ENCODE data around the gene IL22RA2.
"Not testable (repeated sequence)": the region's sequence is repeated elsewhere in the genome, so short reads cannot be mapped to it uniquely, and the experiment has no call there.

The IL22RA2 gene

GRCh38 chr6:137126875-137127485 lies 46.5 kb downstream of the IL22RA2 start:
- DNase-seq (ENCODE audit: low read depth in 1 of 2, low spot score in 1 of 2): no peak

GRCh38 chr6:137123078-137123477 lies 50.4 kb downstream of the IL22RA2 start:
- no peak for DNase-seq (ENCODE audit: low read depth in 1 of 2, low spot score in 1 of 2)

- no peak for DNase-seq (ENCODE audit: low read depth in 1 of 2, low spot score in 1 of 2)
Observed at GRCh38 chr6:137122612-137123011, 50.8 kb downstream of the IL22RA2 start.

GRCh38 chr6:137121401-137121997 lies 51.9 kb downstream of the IL22RA2 start:
- no peak for DNase-seq (ENCODE audit: low read depth in 1 of 2, low spot score in 1 of 2)

- no peak for DNase-seq (ENCODE audit: low read depth in 1 of 2, low spot score in 1 of 2)
Observed at GRCh38 chr6:137120748-137121147, 52.7 kb downstream of the IL22RA2 start.

GRCh38 chr6:137119196-137120104 lies 54.0 kb downstream of the IL22RA2 start:
- DNase-seq (ENCODE audit: low read depth in 1 of 2, low spot score in 1 of 2): no peak

- no peak for DNase-seq (ENCODE audit: low read depth in 1 of 2, low spot score in 1 of 2)
Observed at GRCh38 chr6:137117581-137117980, 55.9 kb downstream of the IL22RA2 start.

GRCh38 chr6:137116807-137117206 lies 56.6 kb downstream of the IL22RA2 start:
- DNase-seq (ENCODE audit: low read depth in 1 of 2, low spot score in 1 of 2): no peak

GRCh38 chr6:137115658-137116057 lies 57.8 kb downstream of the IL22RA2 start:
- DNase-seq (ENCODE audit: low read depth in 1 of 2, low spot score in 1 of 2): no peak

- no peak for DNase-seq (ENCODE audit: low read depth in 1 of 2, low spot score in 1 of 2)
Observed at GRCh38 chr6:137112067-137112355, 61.4 kb downstream of the IL22RA2 start.

GRCh38 chr6:137111296-137112066 lies 62.0 kb downstream of the IL22RA2 start:
- DNase-seq (ENCODE audit: low read depth in 1 of 2, low spot score in 1 of 2): no peak

GRCh38 chr6:137107767-137108105 lies 65.7 kb downstream of the IL22RA2 start:
- DNase-seq (ENCODE audit: low read depth in 1 of 2, low spot score in 1 of 2): no peak

- not testable (repeated sequence) for DNase-seq (ENCODE audit: low read depth in 1 of 2, low spot score in 1 of 2)
Observed at GRCh38 chr6:137107047-137107766, 66.2 kb downstream of the IL22RA2 start.

GRCh38 chr6:137106183-137106582 lies 67.3 kb downstream of the IL22RA2 start:
- DNase-seq (ENCODE audit: low read depth in 1 of 2, low spot score in 1 of 2): no peak

GRCh38 chr6:137105375-137105774 lies 68.1 kb downstream of the IL22RA2 start:
- no peak for DNase-seq (ENCODE audit: low read depth in 1 of 2, low spot score in 1 of 2)

- no peak for DNase-seq (ENCODE audit: low read depth in 1 of 2, low spot score in 1 of 2)
Observed at GRCh38 chr6:137104926-137105325, 68.5 kb downstream of the IL22RA2 start.

GRCh38 chr6:137102851-137103492 lies 70.5 kb downstream of the IL22RA2 start:
- no peak for DNase-seq (ENCODE audit: low read depth in 1 of 2, low spot score in 1 of 2)

GRCh38 chr6:137102050-137102848 lies 71.2 kb downstream of the IL22RA2 start:
- DNase-seq (ENCODE audit: low read depth in 1 of 2, low spot score in 1 of 2): no peak

- DNase-seq (ENCODE audit: low read depth in 1 of 2, low spot score in 1 of 2): no peak
Observed at GRCh38 chr6:137099689-137100403, 73.6 kb downstream of the IL22RA2 start.

All from activated CD4-positive, alpha-beta T cell treated with anti-CD3 and anti-CD28 coated beads, Interleukin-2, amount 50 U/mL, for 24 hours (primary cell).